Transverse colon (tissue), 4 donors: ENCODE results near the gene UBE2O.

Experiments
- CTCF ChIP-seq, 5 experiments: fragments of 200-600 bp in 3 of 5; fragments of 450-650 bp in 2 of 5; sonication (generic) in 3 of 5; IDR thresholded peaks; 1 replicate in 2 of 5; 2 replicates in 3 of 5; pipeline ENCODE4 v1.5.1; 2016 to 2017; ENCODE audit warnings: antibody characterized with exemption in 5 of 5, inconsistent platforms in 3 of 5, mild to moderate bottlenecking in 2 of 5, moderate library complexity in 1 of 5
- POLR2AphosphoS5 ChIP-seq, 3 donors: sonication (generic); formaldehyde crosslinking; IDR thresholded peaks; one replicate each; pipeline ENCODE4 v1.6.1; 2016; ENCODE audit warnings: antibody characterized with exemption in 3 of 3

GRCh38 chr17:76442341-76443338 lies 10.3 kb downstream of the UBE2O start:
- TF ChIP-seq CTCF (IDR thresholded peaks at IDR 0.05) (no peak), POLR2AphosphoS5 (IDR thresholded peaks at IDR 0.05) (no peak)
